Measurements from ENCODE around the gene SEC31A. TPM values are rescaled to one million over a fixed set of nuclear protein-coding genes. Genes with fewer than 3 reads are reported as not detected.

SEC31A gene
- total RNA-seq, 1 experiment from 2014 or later = 128 TPM

GRCh38 chr4:82851885-82852750 is 38.8 kb downstream of the SEC31A start:
- Histone ChIP-seq H3K4ac (ENCODE audit: low read depth, low read length) (no peak overlapping the region), H4K5ac (ENCODE audit: insufficient read length, low read depth, low read length) (no peak overlapping the region), H2BK15ac (ENCODE audit: low read depth, low read length) (no peak overlapping the region), H2BK120ac (ENCODE audit: low read depth, low read length, poor library complexity, severe bottlenecking) (no peak overlapping the region), H3K18ac (ENCODE audit: insufficient read length, low read depth, low read length) (no peak overlapping the region), H3K79me1 (ENCODE audit: insufficient read depth, low read depth, low read length, poor library complexity, severe bottlenecking) (no peaks in the 10 kb centered on the region), H3K79me2 (ENCODE audit: insufficient read depth, low read length) (no peaks in the 10 kb centered on the region), H3K27ac (ENCODE audit: insufficient read length, low read depth, low read length) (no peak overlapping the region), H2AK5ac (ENCODE audit: insufficient read length, low read length) (no peak overlapping the region), H4K8ac (replicated peaks; ENCODE audit: insufficient read length, low read depth, low read length) (no peak overlapping the region), H3K4me1 (ENCODE audit: insufficient read depth, low read length) (no peaks in the 10 kb centered on the region), H3K27me3 (ENCODE audit: insufficient read depth, low read length) (no peaks in the 10 kb centered on the region), H3K14ac (ENCODE audit: insufficient read depth, low read length) (no peak overlapping the region), H4K91ac (ENCODE audit: insufficient read length, low read depth, low read length) (no peak overlapping the region), H3K4me2 (ENCODE audit: insufficient read depth, insufficient read length, low read length) (no peak overlapping the region), H3K9ac (ENCODE audit: extremely low read depth, insufficient read length, low read length) (no peak overlapping the region), H3K23me2 (ENCODE audit: insufficient read length, low read depth, low read length, poor library complexity, severe bottlenecking) (no peaks in the 10 kb centered on the region), H2BK5ac (ENCODE audit: insufficient read length, low read length) (no peak overlapping the region), H3K56ac (ENCODE audit: insufficient read length, low read depth, low read length) (no peak overlapping the region), H2BK20ac (ENCODE audit: low read depth, low read length, poor library complexity, severe bottlenecking) (no peak overlapping the region), H3K9me3 (ENCODE audit: control insufficient read depth, low read depth, low read length) (no peaks in the 10 kb centered on the region), H3K23ac (ENCODE audit: insufficient read length, low read depth, low read length) (no peak overlapping the region), H3T11ph (ENCODE audit: low read length) (no peak overlapping the region), H2AFZ (ENCODE audit: low read length) (no peak overlapping the region), H2BK12ac (ENCODE audit: insufficient read length, low read depth, low read length) (no peak overlapping the region), H4K20me1 (ENCODE audit: control insufficient read depth, insufficient read depth, insufficient read length) (no peaks in the 10 kb centered on the region)
- Mint-ChIP-seq H3K27me3 (ENCODE audit: low read depth) (no peaks in the 10 kb centered on the region), H3K4me1 (no peaks in the 10 kb centered on the region), H3K9me3 (no peaks in the 10 kb centered on the region), H3K36me3 (ENCODE audit: insufficient read depth in 1 of 3, low read depth in 3 of 3) (peaks cover 37 to 79% (median 72%) of the 10 kb centered on the region in 3 experiments; a peak in 6 of 7 replicates), H3K27ac (peak overlapping the region in 1 of 3 experiments; percentile 74; a peak in 2 of 7 replicates), H3K4me3 (no peak overlapping the region)
- no peak for DNase-seq
- WGBS (ENCODE audit: extremely low coverage, insufficient read length, low lambda C conversion rate) = no CpG with 5 or more reads among the region's 1 CpG
- peak; percentile 68 for TF ChIP-seq CTCF (conservative IDR thresholded peaks at IDR 0.05)

Data from H9 (cell line).